ENCODE measurements around the gene PGC. TPM values are rescaled to one million over a fixed set of nuclear protein-coding genes. Genes with fewer than 3 reads are reported as not detected.
A peak's percentile ranks its signal among the peaks of the same experiment; 100 is the strongest.

The PGC gene
- total and polyA plus RNA-seq, 10 donors = 0.26 to 0.74 (median 0.48) TPM; not detected in 7

GRCh38 chr6:41724586-41725501 is 22.4 kb downstream of the PGC start:
- WGBS, 5 donors = 63 to 72% (median 69%) methylated on average over 10 to 13 of the region's 13 CpGs
- no peak for DNase-seq
- H3K4me1 ChIP-seq = peaks cover 46 to 100% (median 99%) of the 10 kb centered on the region in 6 donors

GRCh38 chr6:41724228-41724580 is 23.0 kb downstream of the PGC start:
- 25 to 43% (median 37%) methylated on average over 7 of the region's 7 CpGs for whole genome bisulfite sequencing, 5 donors
- Histone ChIP-seq H3K27ac (peak overlapping the region; percentile 80 to 100 (median 94)), H3K4me3 (peak overlapping the region in 5 of 8 donors; percentile 19 to 74 (median 48))

More at GRCh38 chr6:41724586-41725501, 22.4 kb downstream of the PGC start:
- H3K27ac ChIP-seq = peak overlapping the region; percentile 80 to 100 (median 94)
- intact Hi-C loops (cut with DNase I; ENCODE audit: low total_unique reads) = no loop called here
- H3K9me3 ChIP-seq = no peaks in the 10 kb centered on the region
- peak overlapping the region in 4 of 8 donors; percentile 19 to 74 (median 48) for H3K4me3 ChIP-seq
- peaks cover 0 to 17% (median 0%) of the 10 kb centered on the region in 6 donors for H3K36me3 ChIP-seq
- TF ChIP-seq, protein P1, sequence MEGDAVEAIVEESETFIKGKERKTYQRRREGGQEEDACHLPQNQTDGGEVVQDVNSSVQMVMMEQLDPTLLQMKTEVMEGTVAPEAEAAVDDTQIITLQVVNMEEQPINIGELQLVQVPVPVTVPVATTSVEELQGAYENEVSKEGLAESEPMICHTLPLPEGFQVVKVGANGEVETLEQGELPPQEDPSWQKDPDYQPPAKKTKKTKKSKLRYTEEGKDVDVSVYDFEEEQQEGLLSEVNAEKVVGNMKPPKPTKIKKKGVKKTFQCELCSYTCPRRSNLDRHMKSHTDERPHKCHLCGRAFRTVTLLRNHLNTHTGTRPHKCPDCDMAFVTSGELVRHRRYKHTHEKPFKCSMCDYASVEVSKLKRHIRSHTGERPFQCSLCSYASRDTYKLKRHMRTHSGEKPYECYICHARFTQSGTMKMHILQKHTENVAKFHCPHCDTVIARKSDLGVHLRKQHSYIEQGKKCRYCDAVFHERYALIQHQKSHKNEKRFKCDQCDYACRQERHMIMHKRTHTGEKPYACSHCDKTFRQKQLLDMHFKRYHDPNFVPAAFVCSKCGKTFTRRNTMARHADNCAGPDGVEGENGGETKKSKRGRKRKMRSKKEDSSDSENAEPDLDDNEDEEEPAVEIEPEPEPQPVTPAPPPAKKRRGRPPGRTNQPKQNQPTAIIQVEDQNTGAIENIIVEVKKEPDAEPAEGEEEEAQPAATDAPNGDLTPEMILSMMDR (IDR thresholded peaks at IDR 0.05 in 8 of 11, conservative IDR thresholded peaks at IDR 0.05 in 3 of 11) = no peak
- no peak for TF ChIP-seq POLR2A (IDR thresholded peaks at IDR 0.05)
- no peak for TF ChIP-seq POLR2AphosphoS5 (IDR thresholded peaks at IDR 0.05)
- H3K27me3 ChIP-seq (replicated peaks in 1 of 7) = no peaks in the 10 kb centered on the region

DNA sequence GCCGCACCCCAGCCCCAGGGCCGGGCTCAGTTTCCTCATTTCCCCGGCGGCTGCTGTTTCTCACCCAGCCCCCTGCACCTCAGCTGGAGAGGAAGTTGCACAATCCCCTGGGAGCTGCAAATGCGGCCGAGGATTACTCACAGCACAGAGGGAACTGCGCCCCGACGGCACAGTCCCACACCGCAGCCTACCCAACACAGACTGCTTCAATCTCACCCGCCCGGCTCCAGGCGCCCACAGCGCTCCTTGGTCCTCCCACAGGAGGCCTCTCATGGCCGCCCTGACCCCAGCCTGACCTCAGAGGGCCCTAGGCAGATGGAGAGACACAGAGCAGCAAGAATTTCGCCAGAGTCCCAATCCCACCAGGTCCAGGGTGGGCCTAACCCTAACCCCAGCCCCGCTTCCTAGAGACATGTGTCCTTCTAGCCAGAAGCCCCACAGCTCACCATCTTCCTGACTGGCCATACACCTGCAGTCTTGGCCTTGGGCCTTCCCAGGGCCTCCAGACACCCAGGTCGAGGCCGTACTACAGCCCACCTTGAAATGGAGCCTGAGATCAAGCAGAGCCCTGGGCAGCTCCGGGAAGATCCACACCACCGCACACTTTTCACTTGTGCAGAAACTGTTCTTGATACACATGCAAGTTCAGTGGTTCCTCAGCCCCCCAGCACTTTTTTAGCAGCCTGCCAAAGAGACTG is 23.5 kb downstream of the PGC start:
- WGBS, 5 donors = 30 to 45% (median 40%) methylated on average over 17 to 21 of the region's 21 CpGs
- Histone ChIP-seq H3K4me3 (peak overlapping the region in 7 of 8 donors; percentile 21 to 74 (median 42)), H3K4me1 (peaks cover 44 to 100% (median 99%) of the 10 kb centered on the region in 6 donors), H3K36me3 (peaks cover 0 to 24% (median 0%) of the 10 kb centered on the region in 6 donors), H3K9me3 (no peaks in the 10 kb centered on the region), H3K27ac (peak overlapping the region; percentile 80 to 100 (median 94)), H3K27me3 (replicated peaks in 1 of 7) (no peaks in the 10 kb centered on the region)
- intact Hi-C loops (cut with DNase I; ENCODE audit: low total_unique reads) = no loop called here
- TF ChIP-seq POLR2A (IDR thresholded peaks at IDR 0.05) (peak in 2 of 3 donors; percentile 55 to 68), POLR2AphosphoS5 (IDR thresholded peaks at IDR 0.05) (peak; percentile 92 to 93 (median 92))
- TF ChIP-seq, protein P1 (IDR thresholded peaks at IDR 0.05 in 8 of 11, conservative IDR thresholded peaks at IDR 0.05 in 3 of 11) = peak in 3 of 11 experiments; percentile 39 to 53 (median 50)
- DNase-seq = peak; percentile 96

More at GRCh38 chr6:41724228-41724580, 23.0 kb downstream of the PGC start:
- no peak for DNase-seq
- H3K36me3 ChIP-seq = peaks cover 0 to 19% (median 0%) of the 10 kb centered on the region in 6 donors
- H3K27me3 ChIP-seq (replicated peaks in 1 of 7) = no peaks in the 10 kb centered on the region
- intact Hi-C loops (cut with DNase I; ENCODE audit: low total_unique reads) = no loop called here
- no peaks in the 10 kb centered on the region for H3K9me3 ChIP-seq
- H3K4me1 ChIP-seq = peaks cover 45 to 100% (median 99%) of the 10 kb centered on the region in 6 donors
- peak in 1 of 3 donors; percentile 36 for TF ChIP-seq POLR2AphosphoS5 (IDR thresholded peaks at IDR 0.05)
- TF ChIP-seq, protein P1 (IDR thresholded peaks at IDR 0.05 in 8 of 11, conservative IDR thresholded peaks at IDR 0.05 in 3 of 11) = no peak
